Cardiac septum (tissue), 1 donor: ENCODE results near the gene HCRTR2. TPM values are rescaled to one million over a fixed set of nuclear protein-coding genes. Genes with fewer than 3 reads are reported as not detected.
"Not testable (repeated sequence)": the region's sequence is repeated elsewhere in the genome, so short reads cannot be mapped to it uniquely, and the experiment has no call there.

Experiments used
- DNase-seq: peaks from one replicate; pipeline ENCODE4 v3.0.0-alpha.2; 2020; ENCODE audit warnings: low spot score
- intact Hi-C: fragments of 100-400 bp; cut with DNase I; formaldehyde crosslinking; loops from one replicate; pipeline ENCODE4 v1.14.0; 2022
- total RNA-seq: library from RNA; stranded (reverse); fragmentation: NEBNext Ultra II Directional; extraction: Animal tissue kit (Norgen Biotek cat#: 25700); gene quantifications from one replicate; pipeline ENCODE4 v1.2.1, GENCODE V29; 2021
- donor health status: DM: no; HTN: no; CAD: no.

The HCRTR2 gene
- total RNA-seq, 1 donor from 2014 or later: not detected

- no peak for DNase-seq
- intact Hi-C loops: no loop called here
Measured at GRCh38 chr6:55208478-55209458, 34.5 kb downstream of the HCRTR2 start.

- intact Hi-C loops: no loop called here
Measured at GRCh38 chr6:55210952-55211351, 36.6 kb downstream of the HCRTR2 start.

GRCh38 chr6:55212156-55212555 lies 37.8 kb downstream of the HCRTR2 start:
- DNase-seq: no peak
- intact Hi-C loops: no loop called here

More at GRCh38 chr6:55210952-55211351, 36.6 kb downstream of the HCRTR2 start:
- no peak for DNase-seq

GRCh38 chr6:55220961-55221360 lies 46.6 kb downstream of the HCRTR2 start:
- DNase-seq: no peak
- intact Hi-C loops: no loop called here

GRCh38 chr6:55227862-55228261 lies 53.5 kb downstream of the HCRTR2 start:
- DNase-seq: no peak
- intact Hi-C loops: no loop called here

- intact Hi-C loops: loop anchor here (10.0 kb wide), 1 partner anchor 1264 kb away; no protein-coding TSS in a partner anchor
- DNase-seq: no peak
Measured at GRCh38 chr6:55239099-55239498, 64.8 kb downstream of the HCRTR2 start.

- DNase-seq, intact Hi-C loops: not testable (repeated sequence)
Measured at GRCh38 chr6:55240975-55241605, 66.8 kb downstream of the HCRTR2 start.

GRCh38 chr6:55250400-55250799 lies 76.1 kb downstream of the HCRTR2 start:
- no peak for DNase-seq
- intact Hi-C loops: no loop called here

- intact Hi-C loops: no loop called here
- no peak for DNase-seq
Measured at GRCh38 chr6:55255113-55255512, 80.8 kb downstream of the HCRTR2 start.

- DNase-seq: no peak
- intact Hi-C loops: no loop called here
Measured at GRCh38 chr6:55260181-55260580, 85.9 kb downstream of the HCRTR2 start.

- intact Hi-C loops: no loop called here
- DNase-seq: no peak
Measured at GRCh38 chr6:55265409-55266114, 91.2 kb downstream of the HCRTR2 start.

GRCh38 chr6:55266896-55267295 lies 92.6 kb downstream of the HCRTR2 start:
- no peak for DNase-seq
- intact Hi-C loops: no loop called here

GRCh38 chr6:55276745-55277530 lies 102.6 kb downstream of the HCRTR2 start:
- intact Hi-C loops: loop anchor here (10.0 kb wide), 2 partner anchors 608 to 678 kb away; no protein-coding TSS in a partner anchor
- no peak for DNase-seq

- intact Hi-C loops: loop anchor here (10.0 kb wide), 2 partner anchors 607 to 677 kb away; no protein-coding TSS in a partner anchor
Measured at GRCh38 chr6:55277646-55278045, 103.3 kb downstream of the HCRTR2 start.

GRCh38 chr6:55281215-55281614 lies 106.9 kb downstream of the HCRTR2 start:
- DNase-seq: no peak
- intact Hi-C loops: no loop called here

More at GRCh38 chr6:55277646-55278045, 103.3 kb downstream of the HCRTR2 start:
- DNase-seq: no peak

- DNase-seq: no peak
- intact Hi-C loops: no loop called here
Measured at GRCh38 chr6:55282115-55282514, 107.8 kb downstream of the HCRTR2 start.

- intact Hi-C loops: no loop called here
Measured at GRCh38 chr6:55286824-55287223, 112.5 kb downstream of the HCRTR2 start.

GRCh38 chr6:55290736-55291135 lies 116.4 kb downstream of the HCRTR2 start:
- intact Hi-C loops: no loop called here
- DNase-seq: no peak

More at GRCh38 chr6:55286824-55287223, 112.5 kb downstream of the HCRTR2 start:
- no peak for DNase-seq

GRCh38 chr6:55293116-55293515 lies 118.8 kb downstream of the HCRTR2 start:
- intact Hi-C loops: no loop called here
- DNase-seq: no peak
